ENCODE data around the gene GRID2. TPM values are rescaled to one million over a fixed set of nuclear protein-coding genes. Genes with fewer than 3 reads are reported as not detected.

Gene GRID2
- total RNA-seq, 1 experiment from 2014 or later, result 2.2 TPM

- H4K20me1 ChIP-seq (ENCODE audit: low read length), result no peaks in the 10 kb centered on the region
- H3K4me3 ChIP-seq (ENCODE audit: low read length), result no peak overlapping the region
- H3K27ac ChIP-seq (ENCODE audit: low read length), result no peak overlapping the region
- DNase-seq (no peak), ATAC-seq (no peak)
- no peaks in the 10 kb centered on the region for H3K79me2 ChIP-seq (ENCODE audit: low read length)
- no peak overlapping the region for H2AFZ ChIP-seq (ENCODE audit: low read length)
- TF ChIP-seq EZH2phosphoT487 (IDR thresholded peaks at IDR 0.05; ENCODE audit: borderline replicate concordance, low read length) (no peak), EZH2 (IDR thresholded peaks at IDR 0.05; ENCODE audit: low read length, unreplicated experiment) (no peak), CTCF (conservative IDR thresholded peaks at IDR 0.05; ENCODE audit: low read depth, low read length) (no peak)
- H3K4me2 ChIP-seq (ENCODE audit: low read length), result no peak overlapping the region
- CTCF ChIA-PET, result no interaction called here
- H3F3A ChIP-seq (ENCODE audit: low read length, unreplicated experiment), result no peaks in the 10 kb centered on the region
- POLR2A ChIA-PET (ENCODE audit: unreplicated experiment), result no interaction called here
- BruUV-seq (replicated peaks), result no TSS peak
- no peaks in the 10 kb centered on the region for H3K4me1 ChIP-seq (ENCODE audit: insufficient read depth, low read length)
- no peaks in the 10 kb centered on the region for H3K27me3 ChIP-seq (ENCODE audit: low read length)
- H3K9me2 ChIP-seq (replicated peaks; ENCODE audit: low read length), result no peaks in the 10 kb centered on the region
- intact Hi-C loops (cut with micrococcal nuclease), result no loop called here
- H3K9ac ChIP-seq (ENCODE audit: low read length), result no peak overlapping the region
- H3K9me3 ChIP-seq (ENCODE audit: low read length), result no peaks in the 10 kb centered on the region
- no peaks in the 10 kb centered on the region for H3K36me3 ChIP-seq (ENCODE audit: low read depth, low read length)
Measured at GRCh38 chr4:92521941-92522340, 218.2 kb downstream of the GRID2 start.

- Histone ChIP-seq H3F3A (ENCODE audit: low read length, unreplicated experiment) (no peaks in the 10 kb centered on the region), H3K4me2 (ENCODE audit: low read length) (no peak overlapping the region), H3K9me3 (ENCODE audit: low read length) (no peaks in the 10 kb centered on the region), H3K36me3 (ENCODE audit: low read depth, low read length) (no peaks in the 10 kb centered on the region), H2AFZ (ENCODE audit: low read length) (no peak overlapping the region), H3K9me2 (replicated peaks; ENCODE audit: low read length) (no peaks in the 10 kb centered on the region), H3K27me3 (ENCODE audit: low read length) (no peaks in the 10 kb centered on the region), H3K27ac (ENCODE audit: low read length) (no peak overlapping the region), H3K9ac (ENCODE audit: low read length) (no peak overlapping the region), H3K4me3 (ENCODE audit: low read length) (no peak overlapping the region), H4K20me1 (ENCODE audit: low read length) (no peaks in the 10 kb centered on the region), H3K79me2 (ENCODE audit: low read length) (no peaks in the 10 kb centered on the region), H3K4me1 (ENCODE audit: insufficient read depth, low read length) (no peaks in the 10 kb centered on the region)
- TF ChIP-seq EZH2phosphoT487 (IDR thresholded peaks at IDR 0.05; ENCODE audit: borderline replicate concordance, low read length) (no peak), CTCF (conservative IDR thresholded peaks at IDR 0.05; ENCODE audit: low read depth, low read length) (no peak)
- ChIA-PET POLR2A (ENCODE audit: unreplicated experiment) (no interaction called here), CTCF (no interaction called here)
- intact Hi-C loops (cut with micrococcal nuclease), result no loop called here
- ATAC-seq (no peak), DNase-seq (no peak)
- BruUV-seq (replicated peaks), result no TSS peak
Measured at GRCh38 chr4:92522356-92522755, 218.6 kb downstream of the GRID2 start.

GRCh38 chr4:92524131-92524530 is 220.4 kb downstream of the GRID2 start:
- no peaks in the 10 kb centered on the region for H3K9me3 ChIP-seq (ENCODE audit: low read length)
- no peaks in the 10 kb centered on the region for H3K36me3 ChIP-seq (ENCODE audit: low read depth, low read length)
- CTCF ChIA-PET, result no interaction called here
- no peak overlapping the region for H3K9ac ChIP-seq (ENCODE audit: low read length)
- DNase-seq (no peak), ATAC-seq (no peak)
- no peaks in the 10 kb centered on the region for H3F3A ChIP-seq (ENCODE audit: low read length, unreplicated experiment)
- H3K27me3 ChIP-seq (ENCODE audit: low read length), result no peaks in the 10 kb centered on the region
- no peaks in the 10 kb centered on the region for H3K9me2 ChIP-seq (replicated peaks; ENCODE audit: low read length)
- no peaks in the 10 kb centered on the region for H3K4me1 ChIP-seq (ENCODE audit: insufficient read depth, low read length)
- POLR2A ChIA-PET (ENCODE audit: unreplicated experiment), result no interaction called here
- intact Hi-C loops (cut with micrococcal nuclease), result no loop called here
- no peak overlapping the region for H3K27ac ChIP-seq (ENCODE audit: low read length)
- TF ChIP-seq EZH2 (IDR thresholded peaks at IDR 0.05; ENCODE audit: low read length, unreplicated experiment) (no peak), EZH2phosphoT487 (IDR thresholded peaks at IDR 0.05; ENCODE audit: borderline replicate concordance, low read length) (no peak), CTCF (conservative IDR thresholded peaks at IDR 0.05; ENCODE audit: low read depth, low read length) (no peak)
- no peaks in the 10 kb centered on the region for H4K20me1 ChIP-seq (ENCODE audit: low read length)
- H3K4me2 ChIP-seq (ENCODE audit: low read length), result no peak overlapping the region
- no TSS peak for BruUV-seq (replicated peaks)
- H2AFZ ChIP-seq (ENCODE audit: low read length), result no peak overlapping the region
- H3K4me3 ChIP-seq (ENCODE audit: low read length), result no peak overlapping the region
- no peaks in the 10 kb centered on the region for H3K79me2 ChIP-seq (ENCODE audit: low read length)
